Skeletal muscle satellite cell (primary cell): ENCODE measurements around the gene KRI1.

Experiments used
- H3K27me3 ChIP-seq: 2 replicates; pipeline ENCODE4 v1.7.0; 2013; ENCODE audit warnings: low read length; ENCODE audit not compliant: control insufficient read depth, insufficient read depth
- H3K36me3 ChIP-seq: 2 replicates; pipeline ENCODE4 v1.7.0; 2013; ENCODE audit warnings: mild to moderate bottlenecking, control low read depth, low read length; ENCODE audit not compliant: insufficient read depth
- H3K4me1 ChIP-seq: 2 replicates; pipeline ENCODE4 v1.7.0; 2013; ENCODE audit warnings: low read length; ENCODE audit not compliant: control insufficient read depth, insufficient read depth
- H3K4me2 ChIP-seq: 2 replicates; pipeline ENCODE4 v1.7.0; 2013; ENCODE audit warnings: mild to moderate bottlenecking, low read length
- H3K4me3 ChIP-seq: 2 replicates; pipeline ENCODE4 v1.7.0; 2013; ENCODE audit warnings: low read length
- H3K9ac ChIP-seq: 2 replicates; pipeline ENCODE4 v1.7.0; 2013; ENCODE audit warnings: mild to moderate bottlenecking, low read depth, low read length, moderate library complexity
- H3K9me3 ChIP-seq: replicated peaks from 2 replicates; pipeline ENCODE4 v1.7.0; 2013; ENCODE audit warnings: mild to moderate bottlenecking, control low read depth, low read length

KRI1 gene

GRCh38 chr19:10568826-10569651 lies 3.2 kb upstream of the KRI1 start, which contains the start of gene CDKN2D:
Gene CDKN2D, minus strand, starts transcription at chr19:10568979. Its CDS starts 326 bp downstream, at chr19:10568653.
- peak within 1 kb of the TSS; percentile 84 for H3K9ac ChIP-seq
- peak within 1 kb of the TSS; percentile 98 for H3K4me2 ChIP-seq
- H3K4me1 ChIP-seq, result peaks cover 31% of the 10 kb centered on the region
- H3K9me3 ChIP-seq, result no peaks in the 10 kb centered on the region
- H3K27me3 ChIP-seq, result no peaks in the 10 kb centered on the region
- H3K36me3 ChIP-seq, result no peaks in the 10 kb centered on the region
- peak within 1 kb of the TSS; percentile 89 for H3K4me3 ChIP-seq

GRCh38 chr19:10568062-10568825 lies 2.4 kb upstream of the KRI1 start:
- Histone ChIP-seq H3K27me3 (no peaks in the 10 kb centered on the region), H3K9ac (peak overlapping the region; percentile 78), H3K36me3 (no peaks in the 10 kb centered on the region), H3K4me2 (peak overlapping the region; percentile 87), H3K4me1 (peaks cover 31% of the 10 kb centered on the region), H3K9me3 (no peaks in the 10 kb centered on the region), H3K4me3 (peak overlapping the region; percentile 89)

- peaks cover 31% of the 10 kb centered on the region for H3K4me1 ChIP-seq
- H3K27me3 ChIP-seq, result no peaks in the 10 kb centered on the region
- H3K9ac ChIP-seq, result peak overlapping the region; percentile 78
- peak overlapping the region; percentile 87 for H3K4me2 ChIP-seq
- H3K36me3 ChIP-seq, result peaks cover 1% of the 10 kb centered on the region
- no peaks in the 10 kb centered on the region for H3K9me3 ChIP-seq
- H3K4me3 ChIP-seq, result peak overlapping the region; percentile 89
These were observed 1.8 kb upstream of the KRI1 start for GRCh38 chr19:10567656-10568055.

- Histone ChIP-seq H3K9ac (peak overlapping the region; percentile 70), H3K4me3 (peak overlapping the region; percentile 98), H3K27me3 (no peaks in the 10 kb centered on the region), H3K9me3 (no peaks in the 10 kb centered on the region), H3K36me3 (peaks cover 6% of the 10 kb centered on the region), H3K4me1 (peaks cover 31% of the 10 kb centered on the region), H3K4me2 (peak overlapping the region; percentile 87)
These were observed 1.0 kb upstream of the KRI1 start for GRCh38 chr19:10566658-10567410.

- Histone ChIP-seq H3K4me3 (peak overlapping the region; percentile 98), H3K9me3 (no peaks in the 10 kb centered on the region), H3K4me2 (peak overlapping the region; percentile 87), H3K27me3 (no peaks in the 10 kb centered on the region), H3K4me1 (peaks cover 31% of the 10 kb centered on the region), H3K36me3 (peaks cover 6% of the 10 kb centered on the region), H3K9ac (peak overlapping the region; percentile 70)
These were observed 523 bp upstream of the KRI1 start for GRCh38 chr19:10566408-10566657.

GRCh38 chr19:10565028-10565566 lies 713 bp downstream of the KRI1 start:
- Histone ChIP-seq H3K9ac (peak overlapping the region; percentile 96), H3K4me1 (peaks cover 31% of the 10 kb centered on the region), H3K27me3 (no peaks in the 10 kb centered on the region), H3K4me3 (peak overlapping the region; percentile 98), H3K36me3 (peaks cover 14% of the 10 kb centered on the region), H3K9me3 (no peaks in the 10 kb centered on the region), H3K4me2 (peak overlapping the region; percentile 87)

GRCh38 chr19:10562609-10563008 lies 3.2 kb downstream of the KRI1 start:
- peaks cover 31% of the 10 kb centered on the region for H3K36me3 ChIP-seq
- H3K4me2 ChIP-seq, result no peak overlapping the region
- no peaks in the 10 kb centered on the region for H3K9me3 ChIP-seq
- H3K4me1 ChIP-seq, result peaks cover 24% of the 10 kb centered on the region
- no peak overlapping the region for H3K4me3 ChIP-seq
- H3K9ac ChIP-seq, result no peak overlapping the region
- no peaks in the 10 kb centered on the region for H3K27me3 ChIP-seq

GRCh38 chr19:10560154-10560553 lies 5.7 kb downstream of the KRI1 start:
- H3K27me3 ChIP-seq, result no peaks in the 10 kb centered on the region
- no peaks in the 10 kb centered on the region for H3K9me3 ChIP-seq
- H3K36me3 ChIP-seq, result peaks cover 44% of the 10 kb centered on the region
- no peak overlapping the region for H3K4me2 ChIP-seq
- H3K4me3 ChIP-seq, result no peak overlapping the region
- H3K4me1 ChIP-seq, result peaks cover 8% of the 10 kb centered on the region
- H3K9ac ChIP-seq, result no peak overlapping the region

GRCh38 chr19:10557603-10558197 lies 8.1 kb downstream of the KRI1 start:
- H3K4me1 ChIP-seq, result no peaks in the 10 kb centered on the region
- H3K4me3 ChIP-seq, result no peak overlapping the region
- no peak overlapping the region for H3K9ac ChIP-seq
- H3K27me3 ChIP-seq, result no peaks in the 10 kb centered on the region
- H3K36me3 ChIP-seq, result peaks cover 68% of the 10 kb centered on the region
- no peaks in the 10 kb centered on the region for H3K9me3 ChIP-seq
- no peak overlapping the region for H3K4me2 ChIP-seq

- Histone ChIP-seq H3K4me1 (no peaks in the 10 kb centered on the region), H3K27me3 (no peaks in the 10 kb centered on the region), H3K36me3 (peaks cover 68% of the 10 kb centered on the region), H3K9ac (no peak overlapping the region), H3K4me3 (no peak overlapping the region), H3K9me3 (no peaks in the 10 kb centered on the region), H3K4me2 (no peak overlapping the region)
These were observed 10.2 kb downstream of the KRI1 start for GRCh38 chr19:10555610-10555973.
